Thoracic aorta (tissue), 2 donors: ENCODE measurements around the gene ITLN1. TPM values are rescaled to one million over a fixed set of nuclear protein-coding genes. Genes with fewer than 3 reads are reported as not detected.

Experiments used
- ATAC-seq: fragments of 150-250 bp; one replicate; pipeline ENCODE4 v1.8.0; 2017; ENCODE audit warnings: low read depth; ENCODE audit not compliant: insufficient number of reproducible peaks, low FRiP score
- DNase-seq: peaks from one replicate; pipeline ENCODE4 v3.0.0-alpha.2; 2020; ENCODE audit warnings: low spot score
- H3K27ac ChIP-seq, 2 donors: fragments of 200-600 bp; sonication (generic); 1 replicate in 1 of 2; 2 replicates in 1 of 2; pipeline ENCODE4 v1.5.1; 2016; ENCODE audit warnings: mild to moderate bottlenecking in 2 of 2, moderate library complexity in 2 of 2
- H3K27me3 ChIP-seq: fragments of 200-600 bp; sonication (generic); replicated peaks from 2 replicates; pipeline ENCODE4 v1.6.0; 2016; ENCODE audit warnings: mild to moderate bottlenecking; ENCODE audit not compliant: insufficient read depth
- H3K36me3 ChIP-seq: fragments of 200-600 bp; sonication (generic); one replicate; pipeline ENCODE4 v1.5.1; 2016
- H3K4me1 ChIP-seq, 2 donors: fragments of 200-600 bp; sonication (generic); 1 replicate in 1 of 2; 2 replicates in 1 of 2; pipeline versions ENCODE4 v1.5.1 to v1.6.0; 2016; ENCODE audit warnings: low read depth in 2 of 2, mild to moderate bottlenecking in 1 of 2; ENCODE audit not compliant: control insufficient read depth in 1 of 2
- H3K4me3 ChIP-seq: fragments of 200-600 bp; sonication (generic); 2 replicates; pipeline ENCODE4 v1.5.1; 2016; ENCODE audit warnings: mild to moderate bottlenecking
- H3K9me3 ChIP-seq: fragments of 200-600 bp; sonication (generic); 2 replicates; pipeline ENCODE4 v1.5.1; 2016
- total RNA-seq, 2 donors: library from RNA; depleted of rRNA; stranded (reverse); fragments of >200 nt; gene quantifications; one replicate each; pipeline versions ENCODE4 v1.1.0 to v1.2.3, GENCODE V29; 2016
- TF ChIP-seq, protein P1 (sequence below): fragments of 200-600 bp; sonication (generic); IDR thresholded peaks from one replicate; pipeline ENCODE4 v1.5.1; 2019; ENCODE audit warnings: antibody characterized with exemption

The ITLN1 gene
- total RNA-seq, 2 donors from 2014 or later, result 0.56 to 51.7 TPM

DNA sequence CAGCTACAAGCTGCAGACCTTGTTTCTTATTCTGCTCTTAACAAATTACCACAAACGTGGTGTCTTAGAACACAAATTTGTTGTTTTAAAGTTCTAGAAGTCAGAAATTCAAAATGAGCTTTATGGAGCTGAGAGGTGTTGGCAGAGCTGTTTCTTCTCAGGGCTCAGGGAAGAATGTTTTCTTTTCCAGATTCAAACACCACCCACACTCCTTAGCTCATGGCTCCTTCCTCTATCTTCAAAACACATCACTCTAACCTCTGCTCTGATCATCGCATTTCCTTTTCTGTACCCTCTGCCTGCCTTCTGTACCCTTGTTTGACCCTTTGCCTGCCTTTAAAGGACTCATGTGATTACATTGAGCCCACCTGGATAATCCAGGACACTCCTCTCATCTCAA is 26.9 kb upstream of the ITLN1 start:
- peak overlapping the region; percentile 4 for H3K27ac ChIP-seq
- H3K4me3 ChIP-seq, result no peak overlapping the region
- H3K9me3 ChIP-seq, result no peaks in the 10 kb centered on the region
- DNase-seq (no peak), ATAC-seq (no peak)
- no peaks in the 10 kb centered on the region for H3K27me3 ChIP-seq
- TF ChIP-seq, protein P1, sequence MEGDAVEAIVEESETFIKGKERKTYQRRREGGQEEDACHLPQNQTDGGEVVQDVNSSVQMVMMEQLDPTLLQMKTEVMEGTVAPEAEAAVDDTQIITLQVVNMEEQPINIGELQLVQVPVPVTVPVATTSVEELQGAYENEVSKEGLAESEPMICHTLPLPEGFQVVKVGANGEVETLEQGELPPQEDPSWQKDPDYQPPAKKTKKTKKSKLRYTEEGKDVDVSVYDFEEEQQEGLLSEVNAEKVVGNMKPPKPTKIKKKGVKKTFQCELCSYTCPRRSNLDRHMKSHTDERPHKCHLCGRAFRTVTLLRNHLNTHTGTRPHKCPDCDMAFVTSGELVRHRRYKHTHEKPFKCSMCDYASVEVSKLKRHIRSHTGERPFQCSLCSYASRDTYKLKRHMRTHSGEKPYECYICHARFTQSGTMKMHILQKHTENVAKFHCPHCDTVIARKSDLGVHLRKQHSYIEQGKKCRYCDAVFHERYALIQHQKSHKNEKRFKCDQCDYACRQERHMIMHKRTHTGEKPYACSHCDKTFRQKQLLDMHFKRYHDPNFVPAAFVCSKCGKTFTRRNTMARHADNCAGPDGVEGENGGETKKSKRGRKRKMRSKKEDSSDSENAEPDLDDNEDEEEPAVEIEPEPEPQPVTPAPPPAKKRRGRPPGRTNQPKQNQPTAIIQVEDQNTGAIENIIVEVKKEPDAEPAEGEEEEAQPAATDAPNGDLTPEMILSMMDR, result no peak
- H3K36me3 ChIP-seq, result no peaks in the 10 kb centered on the region
- H3K4me1 ChIP-seq, result peaks cover 4 to 48% of the 10 kb centered on the region in 2 donors

DNA sequence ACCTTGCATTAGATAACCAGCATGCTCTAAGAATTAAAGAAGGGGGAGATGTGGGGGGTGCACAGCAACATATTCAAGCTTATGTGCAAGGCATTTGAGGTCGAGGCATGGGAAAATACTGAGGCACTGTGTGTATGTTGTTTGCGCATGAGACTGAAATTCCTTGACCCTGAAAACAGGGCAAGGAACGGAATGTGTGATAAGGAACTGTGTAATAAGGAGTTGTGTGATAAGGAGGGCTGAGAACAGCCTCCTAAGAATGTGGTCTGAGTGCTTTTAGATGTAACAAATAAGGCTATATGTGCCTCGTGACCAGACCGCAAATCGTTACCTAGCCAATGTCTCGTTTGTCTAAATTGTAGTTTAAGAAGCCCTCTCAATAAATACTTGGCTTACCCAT is 26.5 kb upstream of the ITLN1 start:
- Histone ChIP-seq H3K27ac (peak overlapping the region; percentile 4), H3K4me3 (no peak overlapping the region), H3K27me3 (no peaks in the 10 kb centered on the region), H3K9me3 (no peaks in the 10 kb centered on the region), H3K36me3 (no peaks in the 10 kb centered on the region), H3K4me1 (peaks cover 4 to 53% of the 10 kb centered on the region in 2 donors)
- ATAC-seq (no peak), DNase-seq (no peak)
- TF ChIP-seq, protein P1, result no peak

DNA sequence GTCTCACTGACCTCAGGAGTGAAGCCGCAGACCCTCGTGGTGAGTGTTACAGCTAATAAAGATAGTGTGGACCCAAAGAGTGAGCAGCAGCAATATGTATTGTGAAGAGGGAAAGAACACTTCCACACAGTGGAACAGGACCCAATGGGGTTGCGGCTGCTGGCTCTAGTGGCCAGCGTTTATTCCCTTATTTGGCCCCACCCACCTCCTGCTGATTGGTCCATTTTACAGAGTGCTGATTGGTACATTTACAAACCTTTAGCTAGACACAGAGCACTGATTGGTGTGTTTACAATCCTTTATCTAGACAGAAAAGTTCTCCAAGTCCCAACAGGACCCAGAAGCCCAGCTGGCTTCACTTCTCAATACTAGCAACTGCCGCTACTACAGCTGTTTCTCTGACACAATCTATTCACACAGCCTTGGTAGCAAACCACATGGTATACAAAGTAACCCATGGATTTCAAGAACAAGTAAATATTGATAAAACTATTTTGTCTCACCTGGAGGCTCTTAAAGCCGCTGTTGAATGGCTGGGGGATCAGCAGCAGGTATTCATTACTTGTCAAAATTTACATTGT is 25.3 kb upstream of the ITLN1 start:
- Histone ChIP-seq H3K27me3 (no peaks in the 10 kb centered on the region), H3K4me1 (peaks cover 4 to 64% of the 10 kb centered on the region in 2 donors), H3K4me3 (no peak overlapping the region), H3K36me3 (no peaks in the 10 kb centered on the region), H3K9me3 (no peaks in the 10 kb centered on the region), H3K27ac (no peak overlapping the region)
- no peak for ATAC-seq
- TF ChIP-seq, protein P1, result no peak
- DNase-seq, result no peak

DNA sequence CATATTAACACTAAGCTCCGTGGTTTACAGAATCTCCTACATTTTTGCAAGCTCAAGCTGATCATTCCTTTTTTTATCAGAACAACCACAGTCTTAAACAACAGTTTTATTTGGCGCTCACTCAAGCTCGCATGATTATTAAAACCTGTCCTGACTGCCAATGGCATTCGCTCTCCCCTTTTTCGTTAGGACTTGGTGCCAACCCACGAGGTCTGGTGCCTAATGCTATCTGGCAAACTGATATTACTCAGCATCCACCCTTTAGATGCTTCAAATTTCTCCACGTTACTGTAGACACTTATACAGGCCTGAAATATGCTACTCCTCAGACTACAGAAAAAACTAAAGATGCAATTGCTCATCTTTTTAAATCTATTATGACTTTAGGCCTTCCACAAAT is 23.0 kb upstream of the ITLN1 start:
- Histone ChIP-seq H3K4me1 (peaks cover 4 to 74% of the 10 kb centered on the region in 2 donors), H3K36me3 (no peaks in the 10 kb centered on the region), H3K27ac (no peak overlapping the region), H3K4me3 (no peak overlapping the region), H3K27me3 (no peaks in the 10 kb centered on the region), H3K9me3 (no peaks in the 10 kb centered on the region)
- DNase-seq, result no peak
- TF ChIP-seq, protein P1, result no peak
- ATAC-seq, result no peak

DNA sequence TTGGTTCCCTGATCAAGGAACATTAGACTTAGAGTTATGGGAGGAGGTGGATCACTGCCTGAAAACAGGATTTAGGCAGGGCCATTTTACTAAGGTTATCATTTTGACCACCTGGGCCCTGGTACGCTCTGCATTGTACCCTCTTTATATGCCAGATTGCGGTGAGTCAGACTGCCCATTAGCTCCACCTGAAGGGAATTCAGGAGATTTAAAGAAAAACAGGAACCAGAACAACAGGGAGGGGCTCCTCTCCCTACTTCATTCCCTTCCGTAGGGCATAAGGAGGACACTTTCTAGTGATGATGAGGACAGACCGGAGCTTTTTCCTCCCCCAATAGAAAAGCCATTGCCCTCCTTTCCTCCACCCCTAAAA is 20.6 kb upstream of the ITLN1 start:
- Histone ChIP-seq H3K27me3 (no peaks in the 10 kb centered on the region), H3K36me3 (no peaks in the 10 kb centered on the region), H3K4me1 (peaks cover 0 to 54% of the 10 kb centered on the region in 2 donors), H3K9me3 (no peaks in the 10 kb centered on the region), H3K27ac (peak overlapping the region in 1 of 2 donors; percentile 73), H3K4me3 (no peak overlapping the region)
- DNase-seq (no peak), ATAC-seq (no peak)
- TF ChIP-seq, protein P1, result no peak
